Purkinje cell (primary cell): Measurements from ENCODE around the gene IPO13. TPM values are rescaled to one million over a fixed set of nuclear protein-coding genes. Genes with fewer than 3 reads are reported as not detected.

Source experiments
- polyA plus RNA-seq: library from polyadenylated mRNA; unstranded; fragments of >200 nt; fragmentation: Nextera tagmentation; gene quantifications from 2 replicates; pipeline ENCODE4 v1.2.1, GENCODE V29; 2014

The IPO13 gene, protein sequence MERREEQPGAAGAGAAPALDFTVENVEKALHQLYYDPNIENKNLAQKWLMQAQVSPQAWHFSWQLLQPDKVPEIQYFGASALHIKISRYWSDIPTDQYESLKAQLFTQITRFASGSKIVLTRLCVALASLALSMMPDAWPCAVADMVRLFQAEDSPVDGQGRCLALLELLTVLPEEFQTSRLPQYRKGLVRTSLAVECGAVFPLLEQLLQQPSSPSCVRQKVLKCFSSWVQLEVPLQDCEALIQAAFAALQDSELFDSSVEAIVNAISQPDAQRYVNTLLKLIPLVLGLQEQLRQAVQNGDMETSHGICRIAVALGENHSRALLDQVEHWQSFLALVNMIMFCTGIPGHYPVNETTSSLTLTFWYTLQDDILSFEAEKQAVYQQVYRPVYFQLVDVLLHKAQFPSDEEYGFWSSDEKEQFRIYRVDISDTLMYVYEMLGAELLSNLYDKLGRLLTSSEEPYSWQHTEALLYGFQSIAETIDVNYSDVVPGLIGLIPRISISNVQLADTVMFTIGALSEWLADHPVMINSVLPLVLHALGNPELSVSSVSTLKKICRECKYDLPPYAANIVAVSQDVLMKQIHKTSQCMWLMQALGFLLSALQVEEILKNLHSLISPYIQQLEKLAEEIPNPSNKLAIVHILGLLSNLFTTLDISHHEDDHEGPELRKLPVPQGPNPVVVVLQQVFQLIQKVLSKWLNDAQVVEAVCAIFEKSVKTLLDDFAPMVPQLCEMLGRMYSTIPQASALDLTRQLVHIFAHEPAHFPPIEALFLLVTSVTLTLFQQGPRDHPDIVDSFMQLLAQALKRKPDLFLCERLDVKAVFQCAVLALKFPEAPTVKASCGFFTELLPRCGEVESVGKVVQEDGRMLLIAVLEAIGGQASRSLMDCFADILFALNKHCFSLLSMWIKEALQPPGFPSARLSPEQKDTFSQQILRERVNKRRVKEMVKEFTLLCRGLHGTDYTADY
- polyA plus RNA-seq, result 23.2 and 25.3 TPM in 2 replicates

DNA sequence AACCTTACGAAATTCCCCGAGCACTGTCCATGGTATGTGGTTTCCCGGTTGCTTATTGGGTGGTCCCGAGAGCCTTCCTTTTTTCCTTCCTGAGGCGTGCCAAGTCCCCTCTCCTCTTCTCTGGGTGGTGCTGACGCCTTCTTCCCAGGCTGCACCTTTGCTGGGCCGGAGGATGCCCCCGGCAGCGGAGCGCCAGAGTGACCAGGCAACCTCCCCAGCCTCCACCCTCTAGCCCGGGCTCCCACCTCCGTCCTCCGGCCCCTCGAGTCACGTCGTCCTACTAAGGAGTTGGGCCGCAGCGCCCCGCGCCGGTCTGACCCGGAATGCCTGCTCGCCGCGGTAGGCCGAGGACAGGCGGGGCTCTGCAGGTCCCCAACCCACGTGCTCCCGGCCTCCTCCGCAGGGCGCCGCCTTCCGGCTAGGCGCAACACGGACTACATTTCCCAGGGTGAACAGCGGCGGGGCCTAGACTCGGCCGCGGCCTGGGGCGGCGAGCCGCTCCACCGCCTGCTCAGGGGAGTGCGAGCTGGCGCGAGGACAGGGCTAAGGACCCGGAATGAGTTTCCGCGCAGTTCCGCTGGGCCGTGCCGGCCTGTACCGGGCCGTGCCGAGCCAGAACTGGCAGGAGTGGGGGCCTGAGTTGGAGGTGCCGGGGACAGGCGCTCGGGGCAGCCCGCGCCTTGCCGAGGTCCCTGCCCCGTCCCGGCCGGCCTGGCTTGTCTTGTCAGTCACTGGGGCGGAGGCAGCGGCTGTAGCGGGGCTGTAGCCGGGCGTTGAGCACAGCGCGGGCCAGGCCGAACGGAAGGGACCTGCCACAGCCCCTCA lies at the start of gene IPO13:
Gene IPO13, plus strand, starts transcription at position 715 of the 825 bp plus-strand sequence. CDS start 651 bp downstream, outside the sequence.

DNA sequence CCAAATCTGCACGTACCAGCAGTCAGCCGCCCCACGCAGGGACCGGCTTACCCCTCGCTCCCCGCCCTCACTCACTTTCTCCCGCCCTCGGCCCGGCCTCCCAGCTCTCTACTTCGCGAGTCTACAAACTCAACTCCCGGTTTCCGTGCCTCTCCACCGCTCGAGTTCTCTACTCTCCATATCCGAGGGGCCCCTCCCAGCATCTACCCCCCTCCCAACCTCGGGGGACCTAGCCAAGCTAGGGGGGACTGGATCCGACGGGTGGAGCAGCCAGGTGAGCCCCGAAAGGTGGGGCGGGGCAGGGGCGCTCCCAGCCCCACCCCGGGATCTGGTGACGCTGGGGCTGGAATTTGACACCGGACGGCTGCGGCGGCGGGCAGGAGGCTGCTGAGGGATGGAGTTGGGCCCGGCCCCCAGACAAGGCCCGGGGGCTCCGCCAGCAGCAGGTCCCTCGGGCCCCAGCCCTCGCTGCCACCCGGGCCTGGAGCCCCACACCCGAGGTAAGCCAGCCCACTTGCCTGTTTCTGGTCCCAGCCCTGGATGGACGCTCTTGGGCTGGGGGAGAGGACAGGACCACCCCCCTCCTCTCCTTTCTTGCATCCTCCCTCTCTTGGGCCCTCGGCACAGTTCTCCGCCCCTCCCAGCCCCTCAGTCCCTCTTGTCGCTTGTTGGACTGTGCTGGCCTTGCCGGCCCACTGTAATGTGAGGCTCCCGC lies 13.2 kb upstream of the IPO13 start, which contains the start of gene ARTN:
Gene ARTN, plus strand, starts transcription at position 416 of the 715 bp plus-strand sequence. CDS start 1,856 bp downstream, outside the sequence.

DNA sequence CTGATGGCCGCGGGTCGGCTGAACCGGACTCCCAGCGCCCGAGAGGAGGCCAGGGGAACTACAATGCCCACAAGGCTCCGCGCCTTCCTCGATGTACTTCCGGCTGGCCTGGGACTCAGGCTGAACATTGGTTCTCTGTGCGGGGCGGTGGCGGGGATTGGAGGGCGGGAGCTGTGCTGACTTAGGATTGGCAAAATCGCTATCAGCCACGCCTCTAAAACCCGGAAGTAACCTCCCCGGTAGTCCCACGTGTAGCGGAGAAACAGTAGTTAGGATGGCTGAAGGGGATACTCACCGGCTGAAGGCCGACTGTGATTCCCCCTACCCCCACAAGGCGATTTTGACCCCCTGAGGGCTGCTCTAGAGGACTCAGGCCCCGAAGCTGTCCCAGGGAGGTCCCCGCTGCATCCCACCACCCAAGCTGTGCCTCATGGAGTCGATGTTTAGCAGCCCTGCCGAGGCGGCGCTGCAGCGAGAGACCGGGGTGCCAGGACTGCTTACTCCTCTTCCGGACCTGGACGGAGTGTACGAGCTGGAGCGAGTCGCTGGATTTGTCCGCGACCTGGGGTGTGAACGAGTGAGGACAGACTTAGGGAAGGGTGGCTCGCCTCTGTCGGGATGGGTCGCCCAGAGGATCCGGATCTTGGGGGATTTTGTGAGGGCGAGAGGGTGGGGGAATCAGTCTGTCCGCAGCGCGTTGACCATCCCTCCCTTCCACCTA lies 23.2 kb downstream of the IPO13 start, which contains the start of gene DPH2:
Gene DPH2, plus strand, starts transcription at position 265 of the 721 bp plus-strand sequence. Its CDS starts 166 bp downstream, at position 431.

DNA sequence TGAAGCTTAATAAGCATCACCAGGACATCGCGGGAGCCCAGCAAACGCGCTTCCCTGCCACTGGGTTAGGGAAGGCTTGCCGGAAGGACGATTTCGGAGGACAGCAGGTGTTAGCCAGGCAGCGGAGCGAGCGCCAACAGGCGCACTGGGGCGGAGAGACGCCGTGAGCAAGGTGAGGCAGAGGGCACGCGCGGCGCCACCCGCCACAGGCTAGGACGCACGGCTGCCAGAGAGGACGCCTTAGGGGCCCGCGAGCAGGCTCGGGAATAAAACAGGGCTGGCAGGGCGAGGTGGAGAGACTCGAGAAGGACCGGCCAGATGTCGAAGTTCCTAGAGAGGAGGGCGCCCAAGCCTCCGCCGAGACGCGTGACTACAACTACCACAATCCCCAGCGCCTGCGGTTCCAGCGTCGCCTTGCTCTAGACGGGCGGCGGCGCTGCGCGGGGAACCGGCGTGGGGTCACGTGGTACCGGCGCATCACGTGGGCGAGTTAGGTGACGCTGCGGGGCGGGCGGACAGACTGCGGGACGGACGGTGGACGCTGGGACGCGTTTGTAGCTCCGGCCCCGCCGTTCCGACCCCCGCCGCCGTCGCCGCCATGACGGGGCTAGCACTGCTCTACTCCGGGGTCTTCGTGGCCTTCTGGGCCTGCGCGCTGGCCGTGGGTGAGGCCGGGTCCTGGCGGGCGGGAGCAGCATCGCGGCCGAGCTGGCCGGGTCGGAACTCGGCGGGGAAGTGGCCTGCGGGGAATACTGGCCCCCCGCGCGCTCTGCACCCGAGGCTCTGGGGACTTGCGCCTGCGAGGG lies 27.9 kb downstream of the IPO13 start, which contains the start of gene ATP6V0B:
Gene ATP6V0B, plus strand, starts transcription at position 518 of the 806 bp plus-strand sequence. Its CDS starts 81 bp downstream, at position 599.

DNA sequence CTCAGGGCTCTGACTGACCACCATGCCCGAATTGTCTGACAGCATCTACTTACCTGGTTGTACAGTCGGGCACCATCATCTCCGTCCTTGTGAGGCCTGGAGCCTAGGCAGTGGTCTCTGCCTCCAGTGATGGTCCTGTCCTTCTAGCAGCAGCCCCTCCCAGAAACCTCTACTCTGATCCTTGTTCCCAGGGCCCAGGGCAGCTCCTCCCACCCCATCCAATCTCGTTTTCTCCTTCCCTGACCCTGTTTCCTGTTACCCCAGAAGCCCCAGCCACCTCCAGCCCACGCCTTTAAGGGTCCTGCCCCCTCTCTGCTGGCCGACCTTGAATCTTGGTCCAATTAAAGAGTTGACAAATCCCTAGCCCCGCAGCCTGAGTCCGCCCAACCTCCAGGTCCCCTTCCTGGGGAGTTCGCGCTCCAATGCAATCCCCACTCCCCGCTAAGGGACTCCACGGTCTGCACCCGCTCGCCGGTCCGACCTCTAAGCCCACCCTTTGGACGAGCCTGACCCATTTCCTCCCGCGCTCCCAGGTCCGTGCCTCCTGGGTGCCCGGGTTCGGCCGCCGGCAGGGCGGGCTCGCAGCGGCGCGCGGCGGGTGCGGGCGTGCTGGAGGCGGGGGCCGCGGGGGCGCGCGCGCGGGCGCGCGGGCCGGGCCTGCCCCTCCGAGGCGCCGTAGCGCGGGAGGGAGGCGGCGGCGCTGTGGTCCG lies 32.0 kb downstream of the IPO13 start, which contains the start of gene B4GALT2:
Gene B4GALT2, plus strand, starts transcription at position 660 of the 710 bp plus-strand sequence. CDS start 1,951 bp downstream, outside the sequence.

DNA sequence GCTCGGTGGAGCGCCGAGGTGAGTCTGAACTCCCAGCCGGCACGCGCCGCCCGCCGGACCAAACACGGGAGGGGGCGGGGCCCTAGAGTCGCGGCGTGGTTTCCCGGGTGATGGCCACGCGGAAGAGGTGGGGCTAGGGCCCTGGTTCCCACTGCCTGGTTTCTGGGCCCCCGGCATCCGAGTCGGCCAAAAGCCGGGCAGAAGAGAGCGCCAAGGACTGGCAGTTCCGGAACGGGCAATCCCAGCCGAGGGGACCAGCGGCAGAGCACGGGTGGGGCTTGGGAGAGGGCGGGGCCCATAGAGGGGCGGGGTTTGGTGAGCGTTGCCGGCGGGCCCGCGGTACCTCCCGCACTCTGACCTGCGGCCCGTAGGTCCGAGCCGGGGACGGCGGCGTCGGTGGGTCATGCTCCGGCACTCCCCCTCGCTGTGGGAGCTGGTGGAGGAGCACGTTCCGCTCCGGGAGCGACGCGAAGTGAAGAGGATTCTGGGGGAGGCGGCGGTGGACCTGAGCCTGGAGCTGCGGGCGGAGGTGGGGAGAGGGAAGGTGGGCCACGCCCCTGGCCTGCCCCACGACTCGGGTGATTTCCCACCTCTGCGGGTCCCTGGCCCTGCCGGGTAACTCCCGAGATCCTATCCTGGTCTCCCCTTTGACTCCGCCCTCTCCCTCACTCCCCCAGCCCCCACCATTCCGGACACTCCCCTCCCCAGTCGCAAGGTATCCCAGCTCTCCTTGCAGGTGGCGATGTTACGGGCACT lies 44.9 kb downstream of the IPO13 start, which contains the start of gene CCDC24:
Gene CCDC24, plus strand, starts transcription at position 124 of the 756 bp plus-strand sequence. Its CDS starts 280 bp downstream, at position 404.

Other genes with a start within 250 kb of the IPO13 start
- 5.4 and 7.0 TPM in 2 replicates for gene ST3GAL3, start 239.4 kb upstream of the IPO13 start, polyA plus RNA-seq
- gene ARTN, start 13.1 kb upstream of the IPO13 start, polyA plus RNA-seq, result 0.36 TPM in 1 of 2 replicates, not detected in the other
- 8.3 and 12.2 TPM in 2 replicates for gene DPH2, start 23.1 kb downstream of the IPO13 start, polyA plus RNA-seq
- gene ATP6V0B, start 28.0 kb downstream of the IPO13 start, polyA plus RNA-seq, result 558 and 648 TPM in 2 replicates
- gene B4GALT2, start 32.3 kb downstream of the IPO13 start, polyA plus RNA-seq, result 0.17 and 0.46 TPM in 2 replicates
- 2.1 and 9.7 TPM in 2 replicates for gene CCDC24, start 44.6 kb downstream of the IPO13 start, polyA plus RNA-seq
- gene SLC6A9, start 84.5 kb downstream of the IPO13 start, polyA plus RNA-seq, result 1.5 and 1.6 TPM in 2 replicates
- gene KLF17, start 171.9 kb downstream of the IPO13 start, polyA plus RNA-seq, result not detected in 2 replicates
- not detected in 2 replicates for gene KLF18, start 194.7 kb downstream of the IPO13 start, polyA plus RNA-seq